IMR-90 (cell line): ENCODE measurements around the gene KRT3. TPM values are rescaled to one million over a fixed set of nuclear protein-coding genes. Genes with fewer than 3 reads are reported as not detected.

Experiments used
- ATAC-seq: fragments of 200-7000 bp; cut with Tn5 transposase; 2 replicates; pipeline ENCODE4 v1.9.1; 2020; ENCODE audit warnings: low read depth, mild to moderate bottlenecking, moderate library complexity
- BruUV-seq: library from RNA; stranded (reverse); fragments of 400-500 nt; replicated peaks from 2 replicates; lab custom pipeline; 2021; lab: Mats Ljungman, UMichigan
- CTCF ChIA-PET: fragments of 300-600 bp; formaldehyde crosslinking; extraction: SDS; loops from one replicate; lab custom pipeline; 2021; ENCODE audit warnings: antibody characterized with exemption; lab: Yijun Ruan, JAX
- POLR2A ChIA-PET: fragments of 300-600 bp; sonication (Branson Sonifier 250); formaldehyde crosslinking; loops from one replicate; lab custom pipeline; 2022; ENCODE audit warnings: antibody characterized with exemption; ENCODE audit not compliant: unreplicated experiment; lab: Charles Lee
- DNase-seq: peaks from one replicate; pipeline ENCODE4 v3.0.0; 2013
- H2AFZ ChIP-seq: replicated peaks from 2 replicates; pipeline ENCODE3; 2013; ENCODE audit warnings: low read length, mild to moderate bottlenecking; ENCODE audit not compliant: poor library complexity
- H2AK5ac ChIP-seq: 2 replicates; pipeline ENCODE4 v1.6.1; 2013; ENCODE audit warnings: low read depth, low read length, inconsistent platforms
- H2AK9ac ChIP-seq: replicated peaks from 2 replicates; pipeline ENCODE3; 2013; ENCODE audit warnings: mild to moderate bottlenecking, low read depth, low read length, moderate library complexity; ENCODE audit not compliant: poor library complexity
- H2BK120ac ChIP-seq: 2 replicates; pipeline ENCODE4 v1.6.1; 2013; ENCODE audit warnings: low read depth, low read length, inconsistent platforms
- H2BK15ac ChIP-seq: 3 replicates; pipeline ENCODE4 v1.6.1; 2013; ENCODE audit warnings: low read depth, low read length, inconsistent platforms
- H2BK20ac ChIP-seq: 2 replicates; pipeline ENCODE4 v1.6.1; 2013; ENCODE audit warnings: low read depth, mild to moderate bottlenecking, inconsistent platforms, low read length, moderate library complexity
- H2BK5ac ChIP-seq: 2 replicates; pipeline ENCODE4 v1.6.1; 2013; ENCODE audit warnings: mild to moderate bottlenecking, low read depth, low read length, inconsistent platforms; ENCODE audit not compliant: poor library complexity, severe bottlenecking
- H3K14ac ChIP-seq: replicated peaks from 2 replicates; pipeline ENCODE4 v1.6.1; 2013; ENCODE audit warnings: low read depth, low read length, inconsistent platforms
- H3K18ac ChIP-seq: 2 replicates; pipeline ENCODE4 v1.6.1; 2013; ENCODE audit warnings: low read depth, low read length, control low read depth
- H3K23ac ChIP-seq: 2 replicates; pipeline ENCODE4 v1.6.1; 2013; ENCODE audit warnings: low read depth, low read length, inconsistent platforms
- H3K27ac ChIP-seq: 2 replicates; pipeline ENCODE4 v1.5.1; 2013; ENCODE audit warnings: mild to moderate bottlenecking, control low read depth, low read length; ENCODE audit not compliant: insufficient read depth
- H3K27me3 ChIP-seq: 2 replicates; pipeline ENCODE4 v1.6.1; 2013; ENCODE audit warnings: low read length; ENCODE audit not compliant: control insufficient read depth, insufficient read depth
- H3K36me3 ChIP-seq: 2 replicates; pipeline ENCODE4 v1.6.1; 2013; ENCODE audit warnings: low read length, mixed read lengths; ENCODE audit not compliant: control insufficient read depth, insufficient read depth
- H3K4ac ChIP-seq: 2 replicates; pipeline ENCODE4 v1.6.1; 2013; ENCODE audit warnings: low read depth, low read length, inconsistent platforms
- H3K4me1 ChIP-seq: 2 replicates; pipeline ENCODE4 v1.6.1; 2013; ENCODE audit warnings: low read length, mixed read lengths; ENCODE audit not compliant: control insufficient read depth, insufficient read depth
- H3K4me2 ChIP-seq: 2 replicates; pipeline ENCODE4 v1.6.1; 2013; ENCODE audit warnings: low read depth, mild to moderate bottlenecking, control low read depth, low read length, moderate library complexity
- H3K4me3 ChIP-seq: 2 replicates; pipeline ENCODE4 v1.5.1; 2013; ENCODE audit warnings: low read depth, mild to moderate bottlenecking, control low read depth, low read length, moderate library complexity; ENCODE audit not compliant: insufficient read depth
- H3K56ac ChIP-seq: 2 replicates; pipeline ENCODE4 v1.6.1; 2013; ENCODE audit warnings: low read length, inconsistent platforms; ENCODE audit not compliant: insufficient read depth; ENCODE audit errors: extremely low read depth
- H3K79me1 ChIP-seq, 2 experiments: 2 replicates each; pipeline ENCODE4 v1.6.1; 2013; ENCODE audit warnings: low read length in 2 of 2, inconsistent platforms in 1 of 2, low read depth in 1 of 2
- H3K9ac ChIP-seq: 2 replicates; pipeline ENCODE4 v1.6.1; 2013; ENCODE audit warnings: low read depth, low read length, control low read depth
- H3K9me1 ChIP-seq: 2 replicates; pipeline ENCODE4 v1.6.1; 2013; ENCODE audit warnings: low read length, inconsistent platforms; ENCODE audit not compliant: insufficient read depth
- H3K9me3 ChIP-seq: 2 replicates; pipeline ENCODE4 v1.6.1; 2013; ENCODE audit warnings: low read length; ENCODE audit not compliant: control insufficient read depth, insufficient read depth
- H4K20me1 ChIP-seq: 2 replicates; pipeline ENCODE4 v1.6.1; 2013; ENCODE audit warnings: low read length, inconsistent platforms; ENCODE audit not compliant: insufficient read depth
- H4K5ac ChIP-seq: 2 replicates; pipeline ENCODE4 v1.6.1; 2013; ENCODE audit warnings: mild to moderate bottlenecking, low read depth, low read length, control low read depth
- H4K8ac ChIP-seq, 2 experiments: 2 replicates each; pipeline ENCODE4 v1.6.1; 2013; ENCODE audit warnings: low read depth in 2 of 2, low read length in 2 of 2, control low read depth in 1 of 2, inconsistent platforms in 1 of 2
- H4K91ac ChIP-seq: 2 replicates; pipeline ENCODE4 v1.6.1; 2013; ENCODE audit warnings: low read depth, low read length, inconsistent platforms; ENCODE audit not compliant: insufficient read depth
- BHLHE40 ChIP-seq: fragments of 150-350 bp; IDR thresholded peaks from 2 replicates; pipeline ENCODE4 v1.6.1; 2016; ENCODE audit warnings: mild to moderate bottlenecking, low read depth, low read length
- CEBPB ChIP-seq: IDR thresholded peaks from 2 replicates; pipeline ENCODE4 v1.6.1; 2012; ENCODE audit warnings: low read depth, low read length, improper control_type of control experiment
- NFE2L2 ChIP-seq: fragments of 150-350 bp; IDR thresholded peaks from 2 replicates; pipeline ENCODE4 v1.6.1; 2016; ENCODE audit warnings: low read depth, mild to moderate bottlenecking, low read length
- RFX5 ChIP-seq: IDR thresholded peaks from 2 replicates; pipeline ENCODE4 v1.8.0; 2012; ENCODE audit warnings: low read depth, mild to moderate bottlenecking, low read length, moderate library complexity
- SMC3 ChIP-seq: fragments of 150-350 bp; IDR thresholded peaks from 2 replicates; pipeline ENCODE4 v1.6.1; 2016; ENCODE audit warnings: low read depth, mild to moderate bottlenecking, antibody characterized with exemption, low read length, moderate library complexity
- WGBS, 2 experiments: methylation state at CpG; one replicate each; pipeline versions ENCODE4 v1.1.5 to v1.1.7; 2013; ENCODE audit warnings: missing lambda C conversion rate in 2 of 2; ENCODE audit not compliant: insufficient read length in 1 of 2; ENCODE audit errors: extremely low coverage in 2 of 2; 5-methylcytosine and 5-hydroxymethylcytosine counted together
- dilution Hi-C: fragments of 300-500 bp; cut with HindIII; formaldehyde crosslinking; loops from one replicate; pipeline ENCODE4 v1.14.3; 2018; ENCODE audit warnings: low sequenced_read_pairs; ENCODE audit not compliant: unreplicated experiment
- in situ Hi-C: fragments of 300-500 bp; cut with MboI; formaldehyde crosslinking; loops from 3 replicates; pipeline ENCODE4 v1.14.3; 2019; ENCODE audit warnings: low sequenced_read_pairs, inconsistent platforms, mixed read lengths
- intact Hi-C: fragments of 100-400 bp; cut with micrococcal nuclease; formaldehyde crosslinking; loops from 2 replicates; pipeline ENCODE4 v1.10.0; 2022
- polyA plus RNA-seq, 3 experiments: library from polyadenylated mRNA; depleted of rRNA; stranded (reverse); fragments of >200 nt; gene quantifications; 2 replicates each; pipeline ENCODE4 v1.2.3, GENCODE V29; 2012; ENCODE audit warnings: low replicate concordance in 1 of 3
- total RNA-seq: library from RNA; depleted of rRNA; stranded (reverse); fragments of >200 nt; gene quantifications from 2 replicates; pipeline ENCODE4 v1.2.3, GENCODE V29; 2012
- TF ChIP-seq, protein P1 (sequence below): fragments of 150-350 bp; IDR thresholded peaks from 2 replicates; pipeline ENCODE4 v1.6.1; 2017; ENCODE audit warnings: mild to moderate bottlenecking, antibody characterized with exemption, low read length, low read depth
- TF ChIP-seq, protein P2 (sequence below): fragments of 150-350 bp; IDR thresholded peaks from 2 replicates; pipeline ENCODE4 v1.6.1; 2016; ENCODE audit warnings: low read depth, mild to moderate bottlenecking, low read length, moderate library complexity, borderline replicate concordance

Gene KRT3
- total and polyA plus RNA-seq, 2 of the 4 experiments (the other 2 are of a cell fraction), result not detected

GRCh38 chr12:52836491-52837412, 40.8 kb upstream of the KRT3 start:
- Histone ChIP-seq H3K14ac (peak overlapping the region; percentile 94), H2BK15ac (peak overlapping the region; percentile 32; the same call in 1 of the 3 replicates), H3K27ac (no peak overlapping the region; the same call in 1 of the 2 replicates), H4K5ac (no peak overlapping the region), H3K9me3 (no peaks in the 10 kb centered on the region), H3K27me3 (peaks cover 5% of the 10 kb centered on the region; the same call in 1 of the 2 replicates), H4K8ac (peak overlapping the region; percentile 38 to 56; a peak in 2 of 4 replicates), H2AFZ (peak overlapping the region; percentile 36), H4K91ac (peak overlapping the region; percentile 51), H2BK120ac (peak overlapping the region; percentile 54), H2AK9ac (peak overlapping the region; percentile 23), H3K4me3 (no peak overlapping the region), H3K4ac (peak overlapping the region; percentile 63), H3K18ac (no peak overlapping the region), H3K23ac (peak overlapping the region; percentile 32; the same call in 1 of the 2 replicates), H2BK5ac (no peak overlapping the region), H3K4me1 (peaks cover 18% of the 10 kb centered on the region), H3K56ac (no peak overlapping the region), H2BK20ac (peak overlapping the region; percentile 71), H4K20me1 (no peaks in the 10 kb centered on the region), H3K4me2 (no peak overlapping the region), H3K36me3 (no peaks in the 10 kb centered on the region), H3K9ac (no peak overlapping the region), H3K9me1 (peaks cover 20% of the 10 kb centered on the region), H2AK5ac (peak overlapping the region; percentile 76), H3K79me1 (no peaks in the 10 kb centered on the region)
- DNase-seq, result no peak
- ATAC-seq, result peak; percentile 30; the same call in 1 of the 2 replicates
- intact Hi-C loops (no loop called here), in situ Hi-C loops (no loop called here), dilution Hi-C loops (no loop called here)
- POLR2A ChIA-PET, result no interaction called here
- CTCF ChIA-PET, result no interaction called here
- no TSS peak for BruUV-seq
- 100% methylated on average over 3 of the region's 9 CpGs; no CpG with 5 or more reads in 1 of the 2 experiments for WGBS, 2 experiments
- TF ChIP-seq CEBPB, result no peak
- TF ChIP-seq, protein P1, sequence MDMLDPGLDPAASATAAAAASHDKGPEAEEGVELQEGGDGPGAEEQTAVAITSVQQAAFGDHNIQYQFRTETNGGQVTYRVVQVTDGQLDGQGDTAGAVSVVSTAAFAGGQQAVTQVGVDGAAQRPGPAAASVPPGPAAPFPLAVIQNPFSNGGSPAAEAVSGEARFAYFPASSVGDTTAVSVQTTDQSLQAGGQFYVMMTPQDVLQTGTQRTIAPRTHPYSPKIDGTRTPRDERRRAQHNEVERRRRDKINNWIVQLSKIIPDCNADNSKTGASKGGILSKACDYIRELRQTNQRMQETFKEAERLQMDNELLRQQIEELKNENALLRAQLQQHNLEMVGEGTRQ, result no peak
- TF ChIP-seq, protein P2, sequence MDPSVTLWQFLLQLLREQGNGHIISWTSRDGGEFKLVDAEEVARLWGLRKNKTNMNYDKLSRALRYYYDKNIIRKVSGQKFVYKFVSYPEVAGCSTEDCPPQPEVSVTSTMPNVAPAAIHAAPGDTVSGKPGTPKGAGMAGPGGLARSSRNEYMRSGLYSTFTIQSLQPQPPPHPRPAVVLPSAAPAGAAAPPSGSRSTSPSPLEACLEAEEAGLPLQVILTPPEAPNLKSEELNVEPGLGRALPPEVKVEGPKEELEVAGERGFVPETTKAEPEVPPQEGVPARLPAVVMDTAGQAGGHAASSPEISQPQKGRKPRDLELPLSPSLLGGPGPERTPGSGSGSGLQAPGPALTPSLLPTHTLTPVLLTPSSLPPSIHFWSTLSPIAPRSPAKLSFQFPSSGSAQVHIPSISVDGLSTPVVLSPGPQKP, result no peak
- no peak for TF ChIP-seq RFX5
- TF ChIP-seq SMC3, result no peak
- no peak for TF ChIP-seq BHLHE40
- no peak for TF ChIP-seq NFE2L2
